Panc1 (cell line): Measurements from ENCODE around the gene CACNA1C. TPM values are rescaled to one million over a fixed set of nuclear protein-coding genes. Genes with fewer than 3 reads are reported as not detected.
A peak's percentile ranks its signal among the peaks of the same experiment; 100 is the strongest.

Source experiments
- ATAC-seq: fragments of 200-7000 bp; cut with Tn5 transposase; 2 replicates; pipeline ENCODE4 v1.9.1; 2020; ENCODE audit warnings: mild to moderate bottlenecking, moderate library complexity
- BruUV-seq: library from RNA; stranded (reverse); fragments of 400-500 nt; replicated peaks from 2 replicates; lab custom pipeline; 2021; lab: Mats Ljungman, UMichigan
- CTCF ChIA-PET: fragments of 300-600 bp; sonication (Branson Sonifier 250); formaldehyde crosslinking; loops from one replicate; lab custom pipeline; 2022; ENCODE audit warnings: antibody characterized with exemption; lab: Charles Lee
- POLR2A ChIA-PET: fragments of 300-600 bp; sonication (Branson Sonifier 250); formaldehyde crosslinking; loops from one replicate; lab custom pipeline; 2022; ENCODE audit warnings: antibody characterized with exemption; lab: Charles Lee
- DNase-seq: peaks from one replicate; pipeline ENCODE4 v3.0.0-alpha.2; 2010; ENCODE audit warnings: low read depth, low spot score
- H3K27ac ChIP-seq: 2 replicates; pipeline ENCODE4 v1.5.1; 2011; ENCODE audit warnings: mild to moderate bottlenecking, low read length, inconsistent platforms
- H3K27me3 ChIP-seq: fragments of 200-500 bp; sonication (Bioruptor generic); 2 replicates; pipeline ENCODE4 v1.6.0; 2014; ENCODE audit warnings: low read length, inconsistent platforms; ENCODE audit not compliant: control insufficient read depth, insufficient read depth
- H3K36me3 ChIP-seq: fragments of 200-500 bp; sonication (Bioruptor generic); 2 replicates; pipeline ENCODE4 v1.5.1; 2014; ENCODE audit warnings: inconsistent platforms, mild to moderate bottlenecking, low read length, moderate library complexity; ENCODE audit not compliant: control insufficient read depth, insufficient read depth
- H3K4me1 ChIP-seq: 2 replicates; pipeline ENCODE4 v1.5.1; 2011; ENCODE audit warnings: inconsistent platforms, mild to moderate bottlenecking, low read length, moderate library complexity; ENCODE audit not compliant: control insufficient read depth, insufficient read depth
- H3K4me3 ChIP-seq, 2 experiments: 2 replicates each; pipeline ENCODE4 v1.5.1; 2011 to 2012; ENCODE audit warnings: low read depth in 2 of 2, low read length in 2 of 2, mild to moderate bottlenecking in 2 of 2, inconsistent platforms in 1 of 2, moderate library complexity in 1 of 2
- H3K9me3 ChIP-seq: fragments of 200-500 bp; sonication (Bioruptor generic); 2 replicates; pipeline ENCODE4 v1.5.1; 2014; ENCODE audit warnings: low read depth, mild to moderate bottlenecking, inconsistent platforms, low read length, moderate library complexity; ENCODE audit not compliant: control insufficient read depth, insufficient read depth
- CTCF ChIP-seq: fragments of 450-650 bp; IDR thresholded peaks from 2 replicates; pipeline ENCODE4 v1.5.1; 2017; ENCODE audit warnings: mild to moderate bottlenecking
- POLR2AphosphoS5 ChIP-seq: IDR thresholded peaks from 2 replicates; pipeline ENCODE4 v1.6.1; 2012; ENCODE audit warnings: mild to moderate bottlenecking, low read depth, low read length, moderate library complexity
- REST ChIP-seq, 2 experiments: IDR thresholded peaks; 2 replicates each; pipeline ENCODE4 v1.6.1; 2011 to 2012; ENCODE audit warnings: low read depth in 2 of 2, control low read depth in 1 of 2, low read length in 1 of 2, mild to moderate bottlenecking in 1 of 2, moderate library complexity in 1 of 2; ENCODE audit not compliant: insufficient read depth in 1 of 2
- SIN3A ChIP-seq: IDR thresholded peaks from 2 replicates; pipeline ENCODE4 v1.6.1; 2012; ENCODE audit warnings: low read depth, mild to moderate bottlenecking, low read length, moderate library complexity, borderline replicate concordance; ENCODE audit not compliant: insufficient read depth
- TCF7L2 ChIP-seq: IDR thresholded peaks from 2 replicates; pipeline ENCODE4 v1.6.1; 2011; ENCODE audit warnings: mild to moderate bottlenecking, low read depth, low read length, inconsistent platforms
- in situ Hi-C: cut with HindIII; loops from 2 replicates; pipeline ENCODE4 v1.10.0; 2016; ENCODE audit warnings: low sequenced_read_pairs, low pct_unique_long_range_greater_than_20kb
- intact Hi-C: fragments of 100-400 bp; cut with micrococcal nuclease; formaldehyde crosslinking; loops from one replicate; pipeline ENCODE4 v1.10.0; 2022; ENCODE audit not compliant: unreplicated experiment
- total RNA-seq: library from RNA; stranded (reverse); gene quantifications from one replicate; pipeline ENCODE4 v1.2.1, GENCODE V29; 2021; ENCODE audit not compliant: unreplicated experiment

The CACNA1C gene
- total RNA-seq, 1 experiment from 2014 or later, result 0.03 TPM

GRCh38 chr12:2690348-2691005, 637.7 kb downstream of the CACNA1C start:
- no peak for ATAC-seq
- Histone ChIP-seq H3K27me3 (peaks cover 13% of the 10 kb centered on the region), H3K27ac (no peak overlapping the region), H3K4me3 (no peak overlapping the region), H3K4me1 (no peaks in the 10 kb centered on the region), H3K9me3 (no peaks in the 10 kb centered on the region), H3K36me3 (no peaks in the 10 kb centered on the region)
- TF ChIP-seq CTCF (no peak), SIN3A (no peak), POLR2AphosphoS5 (no peak)
- ChIA-PET CTCF (no interaction called here), POLR2A (no interaction called here)
- intact Hi-C loops (no loop called here), in situ Hi-C loops (no loop called here)
- DNase-seq, result no peak
- no TSS peak for BruUV-seq

DNA sequence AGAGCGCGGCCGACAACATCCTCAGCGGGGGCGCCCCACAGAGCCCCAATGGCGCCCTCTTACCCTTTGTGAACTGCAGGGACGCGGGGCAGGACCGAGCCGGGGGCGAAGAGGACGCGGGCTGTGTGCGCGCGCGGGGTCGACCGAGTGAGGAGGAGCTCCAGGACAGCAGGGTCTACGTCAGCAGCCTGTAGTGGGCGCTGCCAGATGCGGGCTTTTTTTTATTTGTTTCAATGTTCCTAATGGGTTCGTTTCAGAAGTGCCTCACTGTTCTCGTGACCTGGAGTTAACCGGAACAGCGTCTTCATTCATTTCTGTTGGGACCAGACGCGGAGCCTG, 638.2 kb downstream of the CACNA1C start:
- no TSS peak for BruUV-seq
- DNase-seq (no peak), ATAC-seq (peak; percentile 18; the same call in 1 of the 2 replicates)
- Histone ChIP-seq H3K9me3 (no peaks in the 10 kb centered on the region), H3K27me3 (peaks cover 13% of the 10 kb centered on the region), H3K27ac (no peak overlapping the region), H3K4me3 (peak overlapping the region; percentile 31 to 34), H3K4me1 (no peaks in the 10 kb centered on the region), H3K36me3 (no peaks in the 10 kb centered on the region)
- intact Hi-C loops (no loop called here), in situ Hi-C loops (no loop called here)
- CTCF ChIA-PET, result interaction anchor here (1.0 kb wide), 1 partner anchor 8 kb away, joined by 3 read pairs; no protein-coding TSS in a partner anchor
- POLR2A ChIA-PET, result no interaction called here
- no peak for TF ChIP-seq SIN3A
- no peak for TF ChIP-seq POLR2AphosphoS5
- peak; percentile 44 for TF ChIP-seq CTCF

DNA sequence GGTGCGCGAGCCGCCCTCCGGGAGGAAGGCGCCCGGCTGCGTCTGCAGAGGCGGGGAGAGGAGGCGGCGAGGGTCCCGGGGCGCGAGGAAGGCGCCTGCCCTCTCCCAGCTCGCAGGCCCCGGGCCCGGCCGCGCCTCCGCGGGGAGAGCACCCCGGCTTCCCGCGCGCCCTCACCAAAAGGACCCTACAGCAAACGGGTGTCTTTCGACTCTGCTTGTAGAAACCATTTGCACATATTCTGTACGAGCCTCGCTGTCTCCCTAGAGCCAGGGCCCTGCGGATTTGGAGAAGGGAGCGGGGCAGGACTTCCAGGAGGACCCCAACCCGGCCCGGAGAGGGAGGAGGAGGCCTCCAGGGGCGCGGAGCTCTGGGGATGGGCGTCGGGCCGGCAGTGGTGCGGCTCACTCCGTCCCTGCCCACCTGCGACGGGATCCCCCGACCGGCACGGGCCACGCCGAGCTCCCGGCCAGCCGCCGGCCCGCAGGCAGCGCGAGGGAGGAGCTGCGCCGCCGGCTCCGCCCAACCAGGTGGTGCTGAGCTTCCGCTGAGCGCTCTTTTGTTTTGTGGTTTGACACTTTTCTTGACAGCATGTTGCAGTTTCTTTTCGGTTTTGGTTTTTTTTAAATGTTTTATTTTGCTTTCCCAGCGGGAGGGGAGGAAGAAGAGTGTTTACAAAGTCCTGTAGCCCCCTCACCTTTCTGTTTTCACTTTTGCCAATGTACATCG, 638.7 kb downstream of the CACNA1C start:
- no TSS peak for BruUV-seq
- intact Hi-C loops, result no loop called here
- DNase-seq (no peak), ATAC-seq (peak; percentile 84)
- no peaks in the 10 kb centered on the region for H3K9me3 ChIP-seq
- peaks cover 13% of the 10 kb centered on the region for H3K27me3 ChIP-seq
- POLR2A ChIA-PET, result no interaction called here
- TF ChIP-seq SIN3A (no peak), REST (IDR thresholded peaks at IDR 0.05; ENCODE audit: insufficient read depth in 1 of 2, low read depth in 2 of 2, low read length in 1 of 2) (no peak), POLR2AphosphoS5 (no peak), TCF7L2 (no peak), CTCF (no peak)
- in situ Hi-C loops, result no loop called here
- CTCF ChIA-PET, result interaction anchor here (1.0 kb wide), 1 partner anchor 8 kb away, joined by 3 read pairs; no protein-coding TSS in a partner anchor
- no peaks in the 10 kb centered on the region for H3K36me3 ChIP-seq
- H3K4me1 ChIP-seq, result no peaks in the 10 kb centered on the region
- H3K4me3 ChIP-seq, result peak overlapping the region; percentile 34
- H3K27ac ChIP-seq, result no peak overlapping the region
